ENCODE data around the gene P3H2.
"Not testable (repeated sequence)": the region's sequence is repeated elsewhere in the genome, so short reads cannot be mapped to it uniquely, and the experiment has no call there.

P3H2 gene, protein sequence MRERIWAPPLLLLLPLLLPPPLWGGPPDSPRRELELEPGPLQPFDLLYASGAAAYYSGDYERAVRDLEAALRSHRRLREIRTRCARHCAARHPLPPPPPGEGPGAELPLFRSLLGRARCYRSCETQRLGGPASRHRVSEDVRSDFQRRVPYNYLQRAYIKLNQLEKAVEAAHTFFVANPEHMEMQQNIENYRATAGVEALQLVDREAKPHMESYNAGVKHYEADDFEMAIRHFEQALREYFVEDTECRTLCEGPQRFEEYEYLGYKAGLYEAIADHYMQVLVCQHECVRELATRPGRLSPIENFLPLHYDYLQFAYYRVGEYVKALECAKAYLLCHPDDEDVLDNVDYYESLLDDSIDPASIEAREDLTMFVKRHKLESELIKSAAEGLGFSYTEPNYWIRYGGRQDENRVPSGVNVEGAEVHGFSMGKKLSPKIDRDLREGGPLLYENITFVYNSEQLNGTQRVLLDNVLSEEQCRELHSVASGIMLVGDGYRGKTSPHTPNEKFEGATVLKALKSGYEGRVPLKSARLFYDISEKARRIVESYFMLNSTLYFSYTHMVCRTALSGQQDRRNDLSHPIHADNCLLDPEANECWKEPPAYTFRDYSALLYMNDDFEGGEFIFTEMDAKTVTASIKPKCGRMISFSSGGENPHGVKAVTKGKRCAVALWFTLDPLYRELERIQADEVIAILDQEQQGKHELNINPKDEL

DNA sequence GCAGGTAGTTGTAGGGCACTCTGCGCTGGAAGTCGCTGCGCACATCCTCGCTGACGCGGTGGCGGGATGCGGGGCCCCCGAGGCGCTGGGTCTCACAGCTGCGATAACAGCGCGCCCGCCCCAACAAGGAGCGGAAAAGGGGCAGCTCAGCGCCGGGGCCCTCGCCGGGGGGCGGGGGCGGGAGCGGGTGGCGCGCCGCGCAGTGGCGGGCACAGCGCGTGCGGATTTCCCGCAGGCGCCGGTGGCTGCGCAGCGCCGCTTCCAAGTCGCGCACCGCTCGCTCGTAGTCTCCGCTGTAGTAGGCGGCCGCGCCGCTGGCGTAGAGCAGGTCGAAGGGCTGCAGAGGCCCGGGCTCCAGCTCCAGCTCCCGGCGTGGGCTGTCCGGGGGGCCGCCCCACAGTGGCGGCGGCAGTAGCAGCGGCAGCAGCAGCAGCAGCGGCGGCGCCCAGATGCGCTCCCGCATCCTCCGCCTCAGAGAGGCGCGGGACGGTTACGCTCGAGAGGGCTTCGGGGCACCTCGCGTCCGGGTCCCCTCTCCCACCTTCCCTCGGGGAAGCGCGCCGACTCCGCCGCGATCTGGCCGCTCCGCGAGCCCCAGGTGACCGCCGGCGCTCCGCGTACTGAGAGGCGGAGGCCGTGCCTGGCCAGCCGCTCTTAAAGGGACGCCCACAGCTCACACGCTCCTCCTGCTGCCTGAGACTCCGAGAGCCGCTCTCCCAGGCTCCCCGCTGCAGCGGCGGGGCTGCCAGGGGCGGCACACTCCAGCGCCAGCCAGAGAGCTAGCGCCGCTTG lies at the start of gene P3H2:
Gene P3H2, minus strand, starts transcription at position 629 of the 792 bp plus-strand sequence. Its CDS starts 166 bp downstream, at position 463.
- DNase-seq (ENCODE audit: low read depth): no peak

DNA sequence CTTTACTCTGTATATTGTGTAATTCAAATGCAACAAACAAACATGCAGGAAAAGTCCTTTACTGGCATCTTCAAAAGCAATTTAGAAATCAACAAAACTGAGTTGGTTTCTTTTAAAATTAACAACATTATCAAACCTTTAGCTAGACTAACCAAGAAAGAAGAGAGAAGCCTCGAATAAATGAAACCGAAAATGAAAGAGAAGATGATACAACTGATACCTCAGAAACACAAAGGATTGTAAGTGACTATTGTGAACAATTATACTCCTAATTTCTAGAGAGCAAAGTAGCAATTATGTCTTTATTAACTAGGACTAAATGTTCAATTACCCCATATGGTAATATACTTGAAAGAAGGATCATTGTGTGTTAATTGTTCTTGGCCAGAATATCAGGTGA lies 49.2 kb upstream of the P3H2 start:
- no peak for DNase-seq (ENCODE audit: low read depth)

DNA sequence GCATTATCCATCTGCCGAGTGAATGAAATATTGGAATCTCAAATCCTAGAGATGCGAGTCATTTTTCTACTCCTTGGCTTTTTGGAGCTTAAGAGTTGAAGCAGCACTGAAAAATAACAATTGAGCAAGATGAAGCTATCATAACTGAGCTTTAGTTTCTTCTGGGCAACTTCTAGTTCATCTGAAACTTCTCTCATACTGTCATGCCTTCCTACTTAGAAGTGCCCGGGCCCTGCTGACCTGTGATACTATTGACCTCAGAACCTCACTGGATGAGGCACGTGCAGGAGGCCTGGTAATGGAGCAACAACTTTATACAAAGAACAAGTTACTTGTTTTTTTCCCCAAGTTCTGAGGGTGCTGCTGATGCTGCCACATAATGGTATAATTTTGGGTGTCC lies 48.5 kb upstream of the P3H2 start:
- DNase-seq (ENCODE audit: low read depth): no peak

DNA sequence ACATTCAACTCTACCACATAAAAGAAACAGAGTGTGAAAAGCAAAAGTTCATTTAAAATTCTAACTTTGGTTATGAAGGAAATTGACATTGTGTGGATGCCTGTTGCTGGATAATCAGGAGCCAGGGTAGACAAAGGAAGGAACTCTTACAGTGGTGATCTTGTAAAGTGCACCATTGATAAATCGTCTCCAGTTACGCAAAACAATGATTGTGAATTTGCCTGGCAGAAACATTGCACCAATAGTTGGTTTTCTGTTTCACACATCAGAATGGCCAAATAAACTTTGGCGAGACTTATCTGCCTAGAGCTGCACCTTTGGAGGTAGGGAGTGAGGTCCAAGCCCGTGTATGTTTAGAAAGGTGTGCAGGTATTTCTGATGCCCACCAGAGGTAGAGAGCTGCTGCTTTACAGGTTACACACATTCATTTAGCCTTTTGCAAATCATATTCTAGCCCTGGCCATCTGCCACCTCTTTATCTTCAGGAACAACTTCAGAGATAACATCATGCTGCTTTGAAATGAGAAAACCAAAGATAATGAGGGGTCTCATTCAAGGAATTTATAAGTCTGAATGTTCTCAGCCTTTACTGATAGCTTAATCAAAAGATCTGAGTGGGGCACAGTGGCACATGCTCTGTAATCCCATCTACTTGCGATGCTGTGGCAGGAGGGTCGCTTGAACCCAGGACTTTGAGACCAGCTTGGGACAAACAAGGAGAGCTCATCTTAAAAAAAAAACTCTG lies 47.4 kb upstream of the P3H2 start:
- DNase-seq (ENCODE audit: low read depth): no peak

DNA sequence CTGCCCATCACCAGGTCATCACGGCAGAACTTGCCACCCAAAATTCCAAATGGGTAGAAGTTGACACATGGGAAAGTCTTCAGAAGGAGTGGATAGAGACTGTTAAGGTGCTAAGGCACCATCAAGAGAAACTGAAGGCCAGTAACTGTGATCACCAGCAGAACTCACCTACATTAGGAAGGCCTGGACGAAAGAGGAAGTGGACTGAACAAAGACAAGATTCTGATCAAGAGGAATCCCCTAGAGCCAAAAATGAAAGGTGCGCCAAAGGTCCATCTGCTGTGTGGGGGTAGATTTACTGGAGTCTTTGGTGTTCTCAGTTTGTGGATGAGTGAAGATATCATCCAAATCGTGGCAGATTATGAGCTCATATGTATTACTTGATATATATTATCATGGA lies 46.3 kb upstream of the P3H2 start:
- no peak for DNase-seq (ENCODE audit: low read depth)

DNA sequence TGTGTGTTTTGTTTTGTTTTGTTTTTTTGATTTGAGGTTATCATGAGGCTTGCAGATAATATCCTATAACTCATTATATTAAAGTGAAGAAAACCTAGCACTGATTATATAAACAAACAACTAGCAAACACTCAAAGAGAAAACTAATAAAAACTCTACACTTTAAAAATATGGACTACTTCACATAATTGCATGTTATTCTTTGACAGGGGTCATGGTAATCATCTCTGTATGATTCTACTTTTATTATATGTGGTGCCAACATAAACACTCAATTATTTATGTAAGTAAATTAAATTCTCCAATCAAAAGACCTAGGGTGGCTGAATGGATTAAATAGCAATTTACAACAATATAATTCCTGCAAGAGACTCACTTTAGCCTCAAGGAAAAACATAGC lies 44.6 kb upstream of the P3H2 start:
- no peak for DNase-seq (ENCODE audit: low read depth)

DNA sequence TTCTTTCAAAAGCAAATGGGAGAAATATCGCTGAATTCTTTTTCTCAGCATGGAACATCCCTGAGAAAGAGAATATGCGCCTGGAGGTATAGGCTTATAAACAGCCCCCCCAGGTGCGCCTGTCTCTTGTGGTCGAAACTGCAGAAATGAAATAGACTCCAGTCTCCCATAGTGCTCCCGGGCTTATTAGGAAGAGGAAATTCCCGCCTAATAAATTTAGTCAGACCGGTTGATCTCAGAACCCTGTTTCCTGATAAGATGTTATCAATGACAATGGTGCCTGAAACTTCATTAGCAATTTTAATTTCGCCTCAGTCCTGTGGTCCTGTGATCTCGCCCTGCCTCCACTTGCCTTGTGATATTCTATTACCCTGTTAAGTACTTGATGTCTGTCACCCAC lies 41.3 kb upstream of the P3H2 start:
- not testable (repeated sequence) for DNase-seq (ENCODE audit: low read depth)

DNA sequence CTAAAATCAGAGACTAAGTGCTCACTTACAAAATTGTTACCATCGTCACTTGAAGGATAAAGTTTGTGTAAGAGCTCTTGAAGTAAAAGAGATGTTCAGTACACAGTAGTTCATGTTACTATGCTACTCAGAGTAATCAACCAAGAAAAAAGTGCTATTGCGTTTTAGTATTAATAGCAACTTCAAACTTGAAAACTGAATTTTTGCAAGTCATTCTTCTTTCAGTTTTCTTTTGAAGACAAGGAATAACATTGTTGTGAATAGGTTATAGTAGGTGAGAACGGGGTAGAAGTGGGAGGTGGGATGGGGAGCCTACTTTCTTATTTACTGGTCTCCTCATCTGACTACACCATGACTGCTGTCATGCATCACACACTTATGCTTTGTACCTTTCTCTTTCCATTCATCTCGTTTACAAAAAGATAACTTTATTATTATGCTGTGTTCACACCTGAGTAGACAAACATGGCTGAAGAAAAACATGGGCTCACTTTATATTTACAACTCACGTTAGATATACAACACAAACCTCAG lies 39.3 kb upstream of the P3H2 start:
- no peak for DNase-seq (ENCODE audit: low read depth)

DNA sequence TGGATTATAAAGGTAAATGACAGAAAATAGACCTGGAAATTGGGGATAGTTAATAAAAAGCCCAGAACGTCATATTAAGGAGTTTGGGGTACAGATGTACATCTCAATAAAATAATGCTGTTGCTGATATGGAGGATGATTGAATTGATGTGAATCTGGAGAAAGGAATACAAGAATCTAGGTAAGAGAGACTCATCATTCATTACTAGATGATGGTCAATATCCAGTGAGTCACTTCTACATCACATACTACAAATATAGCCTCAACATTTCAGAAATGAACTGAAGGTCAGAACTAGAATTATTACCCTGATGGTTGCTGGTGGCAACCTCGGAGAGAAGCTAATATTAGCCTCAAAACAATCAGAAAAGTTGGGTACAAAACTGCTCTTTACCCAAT lies 37.6 kb upstream of the P3H2 start:
- no peak for DNase-seq (ENCODE audit: low read depth)

DNA sequence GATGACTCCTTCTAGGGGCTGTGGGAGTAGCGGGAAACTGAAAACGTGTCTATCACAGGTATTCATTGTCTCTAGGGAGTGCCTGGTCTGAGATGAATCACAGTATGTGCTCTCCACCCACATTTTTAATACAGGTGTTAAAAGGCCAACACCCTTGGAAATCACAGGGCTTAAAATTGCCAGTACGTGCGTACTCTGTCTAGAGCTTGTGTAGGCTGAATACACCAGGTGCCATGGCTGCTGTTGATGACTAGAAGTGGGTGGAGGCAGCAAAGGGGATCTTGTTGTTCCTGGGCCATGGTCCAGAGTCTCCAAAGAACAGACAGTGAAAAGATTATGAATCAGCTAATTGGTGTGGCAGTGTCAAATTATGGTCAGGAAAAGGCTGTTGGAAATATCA lies 35.1 kb upstream of the P3H2 start:
- no peak for DNase-seq (ENCODE audit: low read depth)

DNA sequence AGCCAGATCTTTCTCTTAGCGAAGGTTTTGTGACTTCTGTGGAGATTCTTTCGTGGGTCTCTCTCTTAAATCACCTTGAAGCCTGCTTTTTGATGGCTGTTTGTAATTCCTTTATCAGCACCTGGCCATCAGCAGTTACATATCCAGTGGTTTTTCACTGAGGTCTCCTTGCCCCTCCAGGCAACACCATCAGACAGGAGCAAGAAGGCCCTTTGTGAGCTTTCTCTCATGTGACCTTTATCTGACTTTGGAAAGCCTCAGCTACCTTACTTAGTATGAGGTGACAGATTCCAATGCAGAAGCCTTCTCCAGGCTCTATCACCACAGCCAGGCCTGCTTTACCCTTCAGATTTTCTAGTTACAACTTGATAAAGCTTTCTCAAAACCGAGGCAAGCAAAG lies 30.0 kb upstream of the P3H2 start:
- DNase-seq (ENCODE audit: low read depth): no peak

DNA sequence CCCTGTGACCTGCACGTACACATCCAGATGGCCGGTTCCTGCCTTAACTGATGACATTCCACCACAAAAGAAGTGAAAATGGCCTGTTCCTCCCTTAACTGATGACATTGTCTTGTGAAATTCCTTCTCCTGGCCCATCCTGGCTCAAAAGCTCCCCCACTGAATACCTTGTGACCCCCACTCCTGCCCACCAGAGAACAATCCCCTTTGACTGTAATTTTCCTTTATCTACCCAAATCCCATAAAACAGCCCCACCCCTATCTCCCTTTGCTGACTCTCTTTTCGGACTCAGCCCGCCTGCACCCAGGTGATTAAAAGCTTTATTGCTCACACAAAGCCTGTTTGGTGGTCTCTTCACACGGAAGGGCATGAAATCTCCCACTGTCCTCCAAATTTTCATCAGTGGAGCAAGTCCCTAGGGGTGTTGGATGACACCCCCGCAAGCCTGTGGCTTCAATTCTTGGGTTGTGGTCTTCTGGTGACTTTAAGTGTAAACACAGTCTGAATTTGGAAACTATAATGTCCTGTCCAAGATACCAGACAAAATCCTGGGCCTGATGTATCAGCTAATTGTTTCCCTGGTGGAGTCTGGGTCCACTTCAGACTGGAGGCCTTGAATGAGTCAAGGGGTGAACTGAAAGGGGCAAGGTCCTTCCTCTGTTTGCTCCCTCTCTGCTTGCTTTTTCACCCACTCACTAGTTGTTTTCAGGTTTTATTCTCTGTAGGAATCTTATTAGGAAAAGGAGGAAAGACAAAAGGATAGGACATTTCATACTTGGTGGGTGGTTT lies 29.3 kb upstream of the P3H2 start:
- not testable (repeated sequence) for DNase-seq (ENCODE audit: low read depth)

DNA sequence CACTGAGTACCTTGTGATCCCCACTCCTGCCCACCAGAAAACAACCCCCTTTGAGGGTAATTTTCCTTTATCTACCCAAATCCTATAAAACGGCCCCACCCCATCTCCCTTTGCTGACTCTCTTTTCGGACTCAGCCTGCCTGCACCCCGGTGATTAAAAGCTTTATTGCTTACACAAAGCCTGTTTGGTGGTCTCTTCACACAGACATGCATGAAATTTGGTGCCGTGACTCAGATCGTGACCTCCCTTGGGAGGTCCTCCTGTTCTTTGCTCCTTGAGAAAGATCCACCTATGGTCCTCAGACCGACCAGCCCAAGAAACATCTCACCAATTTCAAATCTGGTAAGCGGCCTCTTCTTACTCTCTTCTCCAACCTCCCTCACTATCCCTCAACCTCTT lies 24.1 kb upstream of the P3H2 start:
- not testable (repeated sequence) for DNase-seq (ENCODE audit: low read depth)

DNA sequence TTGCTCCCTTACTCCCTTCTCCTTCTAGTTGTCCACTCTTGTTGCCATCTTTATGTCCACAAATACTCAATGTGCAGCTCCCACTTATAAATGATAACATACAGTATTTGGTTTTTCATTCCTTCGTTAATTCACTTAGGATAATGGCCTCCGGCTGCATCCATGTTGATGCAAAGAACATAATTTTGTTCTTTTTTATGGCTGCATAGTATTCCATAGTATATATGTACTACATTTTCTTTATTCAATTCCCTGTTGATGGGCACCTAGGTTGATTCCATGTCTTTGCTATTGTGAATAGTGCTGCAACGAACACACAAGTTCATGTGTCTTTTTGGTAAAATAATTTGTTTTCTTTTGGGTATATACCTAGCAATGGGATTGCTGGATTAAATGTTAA lies 21.3 kb upstream of the P3H2 start:
- DNase-seq (ENCODE audit: low read depth): no peak

DNA sequence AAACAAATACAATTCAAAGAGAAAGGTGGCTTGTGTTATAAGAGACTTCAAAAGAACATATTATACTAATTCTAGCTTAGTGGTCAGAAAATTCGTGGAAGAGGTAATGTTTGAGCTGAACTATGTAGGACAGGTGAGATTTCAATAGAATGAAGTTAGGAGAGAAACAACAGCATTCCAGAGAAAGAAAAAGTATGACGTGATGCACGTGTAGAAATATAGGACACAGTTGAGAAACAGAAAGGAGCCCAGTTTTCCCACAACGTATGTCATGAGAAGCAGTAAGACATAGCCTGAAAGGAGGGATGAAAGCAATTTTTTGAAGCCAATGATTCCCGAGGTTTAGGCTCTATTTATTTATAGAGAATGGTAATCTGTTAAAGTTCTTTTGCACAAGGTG lies 18.7 kb upstream of the P3H2 start:
- DNase-seq (ENCODE audit: low read depth): no peak

DNA sequence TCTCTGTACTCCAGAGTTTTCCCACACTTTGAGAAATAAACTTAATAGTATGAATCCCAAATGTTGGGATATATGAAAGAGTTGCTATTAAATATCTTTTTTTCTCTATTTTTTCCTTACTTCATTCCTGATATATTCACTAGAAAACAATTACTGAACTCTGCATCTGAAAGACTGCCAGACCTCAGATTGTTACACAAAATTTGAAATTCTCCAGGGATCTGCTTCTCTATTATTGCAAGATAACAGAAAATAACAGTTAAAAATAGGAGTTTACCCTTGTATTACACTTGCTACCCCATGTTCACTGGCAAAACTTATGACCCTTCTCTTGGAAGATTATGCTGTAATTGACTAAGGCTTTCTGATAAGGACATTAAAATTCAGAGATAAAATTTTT lies 11.7 kb upstream of the P3H2 start:
- DNase-seq (ENCODE audit: low read depth): no peak

DNA sequence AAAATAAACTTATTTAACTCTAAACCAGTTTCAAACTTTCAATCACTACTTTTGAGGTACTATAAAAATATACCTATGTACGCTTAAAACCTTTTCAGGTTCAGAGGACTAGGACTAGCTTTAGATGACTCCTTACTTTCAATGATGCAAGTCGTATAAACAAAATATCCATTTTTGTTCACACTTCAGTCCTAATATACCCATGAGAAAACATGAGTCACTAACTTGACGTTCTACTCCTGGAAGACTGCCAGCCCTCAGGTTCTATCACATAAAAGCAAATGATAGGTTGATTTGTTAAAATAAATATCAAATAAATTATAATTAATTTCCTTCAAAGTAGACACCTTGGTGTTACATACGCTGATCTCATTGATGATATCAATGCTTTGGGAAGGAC lies 10.6 kb upstream of the P3H2 start:
- no peak for DNase-seq (ENCODE audit: low read depth)

DNA sequence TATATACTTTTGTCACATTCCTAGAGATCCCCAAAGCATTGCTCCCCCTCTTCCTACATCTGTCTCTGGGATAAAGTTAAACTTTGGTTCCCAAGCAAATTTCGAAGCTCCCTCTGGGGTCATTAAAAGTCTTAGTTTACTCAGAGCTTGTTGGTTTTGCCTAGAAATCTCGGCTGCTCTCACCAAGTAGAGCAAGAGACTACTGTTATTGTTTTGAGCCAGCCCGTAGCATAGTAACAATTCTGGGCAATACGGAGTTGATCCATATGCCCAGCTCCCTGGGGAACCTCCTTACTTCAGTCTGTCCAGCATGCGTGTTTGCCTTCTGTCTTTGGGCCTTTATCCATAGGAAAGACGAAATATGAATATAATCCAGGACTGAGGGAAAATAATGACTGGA lies 10.0 kb upstream of the P3H2 start:
- DNase-seq (ENCODE audit: low read depth): no peak

DNA sequence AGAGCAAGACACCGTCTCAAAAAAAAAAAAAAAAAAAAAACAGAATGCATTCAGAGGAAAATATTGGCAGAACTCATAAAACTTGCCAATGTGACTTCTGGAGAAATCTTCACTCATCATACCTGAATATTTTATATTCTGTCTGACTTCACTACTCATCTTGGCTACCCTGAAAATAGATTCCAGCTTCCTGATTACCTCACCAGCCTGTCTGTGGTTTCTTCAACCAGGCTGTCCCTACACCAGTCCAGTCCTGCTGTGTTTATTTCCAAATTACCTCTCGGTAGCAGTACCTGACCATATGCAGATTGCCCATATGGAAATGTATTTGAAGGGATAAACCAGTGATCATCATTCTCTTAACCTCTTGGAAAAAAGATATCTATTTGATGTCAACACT lies 9.3 kb upstream of the P3H2 start:
- no peak for DNase-seq (ENCODE audit: low read depth)

DNA sequence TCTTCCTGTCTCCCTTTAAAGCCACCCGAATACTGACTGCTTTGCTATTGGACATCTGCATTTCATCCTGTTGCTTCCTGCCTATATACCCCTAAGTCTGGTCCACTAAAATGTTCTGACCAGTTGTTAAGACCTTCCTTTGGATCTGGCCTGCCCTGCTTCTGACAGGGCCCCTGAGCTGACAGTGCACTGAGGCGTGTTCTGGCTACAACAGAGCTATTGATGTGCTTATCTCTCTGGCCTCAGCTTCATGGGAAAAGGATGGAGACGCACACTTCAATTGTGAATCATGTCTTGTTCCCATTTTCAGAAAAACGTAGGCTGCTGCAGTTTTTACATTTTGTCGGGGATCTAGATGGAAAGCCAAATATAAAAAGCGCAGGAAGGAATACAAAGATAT lies 7.1 kb upstream of the P3H2 start:
- DNase-seq (ENCODE audit: low read depth): no peak

DNA sequence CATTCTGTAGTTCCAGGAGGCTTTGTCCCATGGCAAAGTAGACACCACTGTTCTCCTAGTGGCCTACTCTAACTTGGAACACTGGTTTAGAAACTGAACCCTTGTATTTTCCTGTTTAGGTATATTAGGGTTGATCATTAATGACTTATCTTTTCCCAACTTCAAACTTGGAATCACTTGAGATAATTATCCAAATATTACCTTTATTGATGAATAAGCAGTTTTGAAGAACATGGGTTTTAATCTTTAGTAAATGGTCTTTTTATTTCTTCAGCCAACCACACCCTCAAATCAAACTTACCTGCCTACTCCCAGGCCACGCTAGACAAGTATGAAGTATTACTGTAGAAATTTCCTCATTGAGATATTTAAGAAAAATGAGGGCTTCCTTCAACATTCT lies 6.5 kb upstream of the P3H2 start:
- DNase-seq (ENCODE audit: low read depth): no peak

All from activated T-helper 9 cell treated with anti-CD3 and anti-CD28 coated beads, Interleukin-2, amount 50 U/mL, for 16 hours (primary cell).